CD4-positive, alpha-beta T cell (primary cell): ENCODE results near the gene INPP4A. TPM values are rescaled to one million over a fixed set of nuclear protein-coding genes. Genes with fewer than 3 reads are reported as not detected.
A peak's percentile ranks its signal among the peaks of the same experiment; 100 is the strongest.

Source experiments
- ATAC-seq: fragments of 200-7000 bp; cut with Tn5 transposase; one replicate; pipeline ENCODE4 v1.10.0; 2022; ENCODE audit warnings: mild to moderate bottlenecking; ENCODE audit not compliant: poor library complexity
- CTCF ChIA-PET: fragments of 350-600 bp; sonication (Branson Sonifier 250); formaldehyde crosslinking; loops from one replicate; lab custom pipeline; 2021; ENCODE audit warnings: antibody characterized with exemption, inconsistent platforms; lab: Charles Lee
- POLR2A ChIA-PET: fragments of 350-600 bp; sonication (Branson Sonifier 250); formaldehyde crosslinking; loops from one replicate; lab custom pipeline; 2021; ENCODE audit warnings: antibody characterized with exemption, inconsistent platforms; lab: Charles Lee
- DNase-seq, 14 experiments: peaks; one replicate each; pipeline ENCODE4 v3.0.0-alpha.2; 2013 to 2020; ENCODE audit warnings: mixed read lengths in 2 of 14
- H3K27ac ChIP-seq, 2 donors: one replicate each; pipeline versions ENCODE4 v1.5.1 to v1.7.0; 2013; ENCODE audit warnings: low read length in 2 of 2, low read depth in 1 of 2, mild to moderate bottlenecking in 1 of 2
- H3K27me3 ChIP-seq, 2 experiments: 1 replicate in 1 of 2; 2 replicates in 1 of 2; pipeline versions ENCODE4 v1.6.1 to v1.7.0; 2013; ENCODE audit warnings: low read length in 2 of 2, control low read depth in 1 of 2, mild to moderate bottlenecking in 1 of 2, moderate library complexity in 1 of 2; ENCODE audit not compliant: insufficient read depth in 2 of 2, control insufficient read depth in 1 of 2
- H3K36me3 ChIP-seq: one replicate; pipeline ENCODE4 v1.6.1; 2013; ENCODE audit warnings: low read length, control low read depth; ENCODE audit not compliant: insufficient read depth
- H3K4me1 ChIP-seq: one replicate; pipeline ENCODE4 v1.6.1; 2013; ENCODE audit warnings: low read length, control low read depth; ENCODE audit not compliant: insufficient read depth
- H3K4me3 ChIP-seq: one replicate; pipeline ENCODE4 v1.5.1; 2013; ENCODE audit warnings: mild to moderate bottlenecking, low read length, moderate library complexity
- H3K9me3 ChIP-seq, 2 experiments: 1 replicate in 1 of 2; 2 replicates in 1 of 2; pipeline versions ENCODE4 v1.6.1 to v1.7.0; 2013; ENCODE audit warnings: low read length in 2 of 2, mild to moderate bottlenecking in 2 of 2, control low read depth in 1 of 2, moderate library complexity in 1 of 2; ENCODE audit not compliant: control insufficient read depth in 1 of 2, insufficient read depth in 1 of 2
- H3K27ac Mint-ChIP-seq: one replicate; pipeline ENCODE4 v1.8.0; 2020; ENCODE audit warnings: mixed read lengths
- H3K27me3 Mint-ChIP-seq: one replicate; pipeline ENCODE4 v1.8.0; 2021; ENCODE audit warnings: mixed read lengths
- H3K36me3 Mint-ChIP-seq: one replicate; pipeline ENCODE4 v1.8.0; 2021; ENCODE audit warnings: low read depth, mixed read lengths
- H3K4me1 Mint-ChIP-seq: one replicate; pipeline ENCODE4 v1.8.0; 2021; ENCODE audit warnings: low read depth, mixed read lengths
- H3K4me3 Mint-ChIP-seq: one replicate; pipeline ENCODE4 v1.8.0; 2020; ENCODE audit warnings: mild to moderate bottlenecking, mixed read lengths
- H3K9me3 Mint-ChIP-seq: one replicate; pipeline ENCODE4 v1.8.0; 2020; ENCODE audit warnings: mixed read lengths
- intact Hi-C, 2 experiments: fragments of 100-400 bp; cut with DNase I in 1 of 2; cut with micrococcal nuclease in 1 of 2; formaldehyde crosslinking; loops; one replicate each; pipeline versions ENCODE4 v1.15.1 to v1.9.0; 2023 to 2025; cut with DNase I, micrococcal nuclease
- total RNA-seq, 174 experiments: library from RNA in 2 of 174; stranded (reverse) in 2 of 174; gene quantifications; one replicate each; pipeline ENCODE4 v1.2.3 and lab custom pipeline; 2021 to 2026
- TF ChIP-seq, protein P1 (sequence below): fragments of 200-600 bp; IDR thresholded peaks from one replicate; pipeline ENCODE4 v1.8.0; 2022; ENCODE audit warnings: antibody characterized with exemption, mild to moderate bottlenecking

INPP4A gene
- total RNA-seq, 2 experiments from 2014 or later, result 86.4 to 89.2 TPM

DNA sequence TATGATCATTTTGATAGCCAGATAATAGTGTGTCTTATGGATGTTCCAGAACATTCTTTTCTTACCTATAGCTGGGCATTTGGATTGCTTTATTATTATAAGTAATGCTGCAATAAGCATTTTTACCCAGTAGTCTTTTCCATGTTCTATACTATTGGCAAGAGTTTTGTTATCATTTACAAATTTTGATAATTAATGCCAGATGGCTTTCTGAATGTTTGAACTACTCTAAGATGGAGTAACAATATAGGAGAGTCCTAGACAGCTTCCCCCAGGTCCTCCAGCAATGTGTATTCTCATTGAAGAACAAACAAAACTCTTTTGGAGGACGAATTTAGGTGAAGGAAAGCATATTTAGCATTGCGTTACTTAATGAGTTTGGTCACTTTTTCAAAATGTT, 73.0 kb downstream of the INPP4A start:
- Mint-ChIP-seq H3K4me1 (peaks cover 67% of the 10 kb centered on the region), H3K27me3 (no peaks in the 10 kb centered on the region), H3K36me3 (peaks cover 41% of the 10 kb centered on the region), H3K9me3 (no peaks in the 10 kb centered on the region), H3K4me3 (no peak overlapping the region), H3K27ac (peak overlapping the region; percentile 61)
- DNase-seq, result no peak
- TF ChIP-seq, protein P1, sequence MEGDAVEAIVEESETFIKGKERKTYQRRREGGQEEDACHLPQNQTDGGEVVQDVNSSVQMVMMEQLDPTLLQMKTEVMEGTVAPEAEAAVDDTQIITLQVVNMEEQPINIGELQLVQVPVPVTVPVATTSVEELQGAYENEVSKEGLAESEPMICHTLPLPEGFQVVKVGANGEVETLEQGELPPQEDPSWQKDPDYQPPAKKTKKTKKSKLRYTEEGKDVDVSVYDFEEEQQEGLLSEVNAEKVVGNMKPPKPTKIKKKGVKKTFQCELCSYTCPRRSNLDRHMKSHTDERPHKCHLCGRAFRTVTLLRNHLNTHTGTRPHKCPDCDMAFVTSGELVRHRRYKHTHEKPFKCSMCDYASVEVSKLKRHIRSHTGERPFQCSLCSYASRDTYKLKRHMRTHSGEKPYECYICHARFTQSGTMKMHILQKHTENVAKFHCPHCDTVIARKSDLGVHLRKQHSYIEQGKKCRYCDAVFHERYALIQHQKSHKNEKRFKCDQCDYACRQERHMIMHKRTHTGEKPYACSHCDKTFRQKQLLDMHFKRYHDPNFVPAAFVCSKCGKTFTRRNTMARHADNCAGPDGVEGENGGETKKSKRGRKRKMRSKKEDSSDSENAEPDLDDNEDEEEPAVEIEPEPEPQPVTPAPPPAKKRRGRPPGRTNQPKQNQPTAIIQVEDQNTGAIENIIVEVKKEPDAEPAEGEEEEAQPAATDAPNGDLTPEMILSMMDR, result no peak
- Histone ChIP-seq H3K9me3 (no peaks in the 10 kb centered on the region), H3K27ac (no peak overlapping the region), H3K27me3 (no peaks in the 10 kb centered on the region), H3K36me3 (peaks cover 22% of the 10 kb centered on the region), H3K4me1 (peaks cover 47% of the 10 kb centered on the region), H3K4me3 (no peak overlapping the region)
- ChIA-PET POLR2A (no interaction called here), CTCF (interaction anchor here (0.9 to 2.0 kb wide), 3 partner anchors 29 to 105 kb away, joined by 3 to 6 read pairs (median 5); no protein-coding TSS in a partner anchor)
- ATAC-seq, result no peak
- intact Hi-C loops, result loop anchor here (1.0 to 5.0 kb wide), 4 partner anchors 35 to 104 kb away; partner anchors contain the start of gene INPP4A (in 2 of the 2)

DNA sequence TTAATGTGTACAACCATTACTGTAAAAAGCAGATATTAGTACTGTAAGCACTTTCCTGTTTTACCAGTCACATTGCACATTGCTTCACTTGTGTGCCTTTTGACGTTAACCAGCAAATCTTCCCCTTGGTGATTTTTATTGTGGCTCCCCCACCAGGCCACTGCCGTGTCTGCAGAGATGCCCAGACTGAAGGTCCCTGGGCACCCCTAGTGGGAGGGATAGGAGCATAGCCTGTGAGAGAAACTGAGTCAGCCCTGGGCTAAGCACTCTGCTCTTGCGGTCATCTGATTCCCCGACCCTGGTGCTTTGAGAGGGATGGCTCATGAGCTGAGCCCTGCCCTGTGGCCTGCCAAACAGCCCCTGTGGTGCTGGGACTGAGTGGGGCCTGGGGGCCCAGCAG, 73.4 kb downstream of the INPP4A start:
- Histone ChIP-seq H3K27ac (no peak overlapping the region), H3K4me3 (no peak overlapping the region), H3K36me3 (peaks cover 27% of the 10 kb centered on the region), H3K27me3 (no peaks in the 10 kb centered on the region), H3K4me1 (peaks cover 46% of the 10 kb centered on the region), H3K9me3 (no peaks in the 10 kb centered on the region)
- intact Hi-C loops, result loop anchor here (1.0 to 5.0 kb wide), 4 partner anchors 36 to 105 kb away; partner anchors contain the start of gene INPP4A (in 2 of the 2)
- DNase-seq (peak; percentile 36 to 81 (median 58)), ATAC-seq (peak; percentile 94)
- TF ChIP-seq, protein P1, result peak; percentile 87
- Mint-ChIP-seq H3K4me1 (peaks cover 63% of the 10 kb centered on the region), H3K36me3 (peaks cover 45% of the 10 kb centered on the region), H3K9me3 (no peaks in the 10 kb centered on the region), H3K27me3 (no peaks in the 10 kb centered on the region), H3K4me3 (no peak overlapping the region), H3K27ac (peak overlapping the region; percentile 61)
- POLR2A ChIA-PET, result no interaction called here
- CTCF ChIA-PET, result interaction anchor here (0.9 to 1.6 kb wide), 5 partner anchors 30 to 106 kb away, joined by 3 to 6 read pairs (median 3); no protein-coding TSS in a partner anchor

DNA sequence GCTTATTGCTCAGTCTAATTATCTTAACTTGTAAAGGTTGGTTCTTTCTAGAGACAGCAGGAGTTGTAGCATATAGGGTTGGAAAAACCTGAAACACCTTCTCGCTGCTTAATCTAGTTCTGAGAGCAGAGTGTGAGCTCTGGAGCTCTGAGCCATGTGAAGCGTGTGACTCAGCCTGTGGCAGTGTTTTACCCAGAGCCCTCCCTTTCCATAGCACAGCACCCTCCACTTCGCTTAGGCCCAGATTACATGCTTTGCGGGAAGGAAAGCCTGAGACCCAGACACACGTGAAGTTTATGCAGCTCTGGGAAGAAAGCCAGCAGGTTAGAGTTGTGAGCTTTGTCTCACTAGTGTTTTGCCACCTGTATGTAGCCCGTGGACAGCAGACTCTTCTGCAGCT, 74.5 kb downstream of the INPP4A start:
- ChIA-PET POLR2A (interaction anchor here (0.7 kb wide), 1 partner anchor 106 kb away, joined by 3 read pairs; no protein-coding TSS in a partner anchor), CTCF (interaction anchor here (0.8 to 1.6 kb wide), 4 partner anchors 11 to 107 kb away, joined by 3 to 6 read pairs (median 3); no protein-coding TSS in a partner anchor)
- no peaks in the 10 kb centered on the region for H3K9me3 Mint-ChIP-seq
- Histone ChIP-seq H3K27ac (no peak overlapping the region), H3K27me3 (no peaks in the 10 kb centered on the region), H3K4me1 (peaks cover 37% of the 10 kb centered on the region), H3K9me3 (no peaks in the 10 kb centered on the region), H3K36me3 (peaks cover 30% of the 10 kb centered on the region), H3K4me3 (no peak overlapping the region)
- no peak for DNase-seq
- peaks cover 48% of the 10 kb centered on the region for H3K36me3 Mint-ChIP-seq
- TF ChIP-seq, protein P1, result no peak
- H3K4me3 Mint-ChIP-seq, result no peak overlapping the region
- H3K4me1 Mint-ChIP-seq, result peaks cover 52% of the 10 kb centered on the region
- ATAC-seq, result no peak
- intact Hi-C loops, result loop anchor here in 1 of 2 experiments (2.0 to 5.0 kb wide), 2 partner anchors 37 to 74 kb away; partner anchors contain the start of gene INPP4A
- no peaks in the 10 kb centered on the region for H3K27me3 Mint-ChIP-seq
- no peak overlapping the region for H3K27ac Mint-ChIP-seq
